GM19463 (cell line): ENCODE measurements around the gene PLCH1.

ENCODE experiments used
- ATAC-seq: cut with Tn5 transposase; IDR thresholded peaks from one replicate; pipeline ENCODE4 v1.9.1; 2021; ENCODE audit warnings: mild to moderate bottlenecking, moderate library complexity; ENCODE audit not compliant: unreplicated experiment

The PLCH1 gene

DNA sequence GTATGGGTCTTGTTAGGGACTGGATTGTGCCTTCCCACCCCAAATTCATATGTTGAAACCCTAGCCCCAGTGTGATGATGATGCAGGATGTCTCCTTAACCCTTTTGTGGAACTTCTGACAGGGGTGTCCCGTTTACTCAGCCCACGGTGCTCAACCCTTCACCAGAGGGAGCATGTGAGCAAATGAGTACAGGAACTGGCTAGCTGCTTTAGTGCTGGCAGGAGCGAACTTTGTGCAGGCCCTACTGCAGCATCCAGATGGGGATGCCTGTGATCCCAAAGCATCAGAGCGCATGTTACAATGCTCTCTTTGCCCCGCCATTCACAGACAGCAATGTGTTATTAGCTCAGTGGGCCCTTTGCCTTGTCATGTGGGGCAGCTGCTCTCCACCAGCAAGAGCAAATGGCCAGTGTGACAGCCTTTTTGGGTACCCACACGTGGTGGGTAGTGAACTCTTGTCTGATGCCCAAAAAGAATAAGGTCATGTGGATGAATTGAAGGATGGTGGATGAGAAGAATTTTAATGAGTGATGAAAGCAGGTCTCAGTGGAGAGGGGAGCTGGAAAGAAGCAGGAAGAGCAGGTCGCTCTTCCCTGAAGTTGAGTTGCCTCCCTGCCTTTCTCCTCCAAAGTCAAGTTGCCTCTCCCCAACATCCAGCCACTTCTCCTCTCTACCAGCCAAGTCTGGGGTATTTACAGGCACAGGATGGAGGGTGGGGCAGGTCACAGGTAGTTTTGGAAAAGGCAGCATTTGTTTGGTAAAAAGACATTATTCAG lies 388.1 kb downstream of the PLCH1 start:
- ATAC-seq, result no peak

DNA sequence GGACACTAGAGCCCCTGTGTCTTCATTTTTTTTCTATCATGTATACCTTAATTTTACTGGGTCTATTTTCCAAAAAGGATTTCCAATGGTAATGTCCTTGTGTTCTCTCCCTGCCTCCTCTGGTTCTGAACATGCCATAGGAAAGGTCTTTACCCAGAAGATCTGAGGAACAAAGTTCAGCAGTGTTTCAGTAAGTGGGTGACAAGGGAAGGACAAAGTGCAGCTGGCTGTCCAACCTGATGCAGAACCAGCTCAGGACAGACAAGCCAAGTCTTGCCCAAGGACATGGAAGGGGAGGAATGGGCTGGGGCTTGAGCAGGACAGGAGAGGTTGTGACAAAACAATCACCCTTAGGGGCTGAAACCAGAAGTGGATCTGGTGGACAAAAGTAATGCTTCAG lies 390.2 kb downstream of the PLCH1 start:
- no peak for ATAC-seq

DNA sequence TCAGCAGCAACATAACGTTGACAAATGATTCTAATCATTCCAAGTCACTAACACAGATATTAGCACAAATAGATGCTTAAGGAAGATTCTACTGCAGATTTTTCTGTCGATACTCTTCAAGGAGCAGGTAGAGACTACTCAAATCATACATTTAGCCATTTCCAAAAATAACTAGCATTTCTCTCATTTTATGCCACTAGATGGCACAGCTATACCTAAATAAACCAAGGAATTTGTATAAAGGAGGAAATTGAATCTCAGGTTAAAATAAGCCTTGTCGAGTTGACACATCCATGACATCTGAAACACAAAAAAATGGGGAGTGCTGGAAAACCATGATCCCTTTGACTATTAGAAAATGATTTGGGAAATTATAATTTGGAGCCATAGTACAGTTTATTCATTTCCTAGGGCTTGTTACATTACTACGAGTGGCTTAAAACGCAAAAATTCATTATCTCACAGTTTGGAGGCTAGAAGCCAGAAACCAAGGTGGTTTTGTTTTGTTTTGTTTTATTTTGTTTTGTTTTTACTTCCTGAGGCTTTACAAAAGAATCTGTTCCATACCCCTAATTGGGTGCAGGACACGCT lies 391.9 kb downstream of the PLCH1 start:
- no peak for ATAC-seq

DNA sequence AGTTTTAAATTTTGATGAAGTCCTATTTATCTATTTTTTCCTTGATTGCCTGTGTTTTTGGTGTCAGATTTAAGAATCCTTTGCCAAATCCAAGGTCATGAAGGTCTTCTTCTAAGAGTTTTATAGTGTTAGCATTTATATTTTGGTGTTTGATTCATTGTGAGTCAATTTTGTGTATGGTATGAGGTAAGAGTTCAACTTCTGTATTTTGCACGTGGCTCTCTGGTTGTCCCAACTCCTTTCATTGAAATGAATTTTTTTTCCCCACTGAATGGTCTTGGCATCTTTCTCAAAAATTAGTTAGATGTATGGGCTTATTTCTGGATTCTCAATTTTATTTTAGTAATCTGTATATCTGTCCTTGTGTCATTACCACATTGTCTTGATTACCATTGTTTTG lies 394.3 kb downstream of the PLCH1 start:
- no peak for ATAC-seq

DNA sequence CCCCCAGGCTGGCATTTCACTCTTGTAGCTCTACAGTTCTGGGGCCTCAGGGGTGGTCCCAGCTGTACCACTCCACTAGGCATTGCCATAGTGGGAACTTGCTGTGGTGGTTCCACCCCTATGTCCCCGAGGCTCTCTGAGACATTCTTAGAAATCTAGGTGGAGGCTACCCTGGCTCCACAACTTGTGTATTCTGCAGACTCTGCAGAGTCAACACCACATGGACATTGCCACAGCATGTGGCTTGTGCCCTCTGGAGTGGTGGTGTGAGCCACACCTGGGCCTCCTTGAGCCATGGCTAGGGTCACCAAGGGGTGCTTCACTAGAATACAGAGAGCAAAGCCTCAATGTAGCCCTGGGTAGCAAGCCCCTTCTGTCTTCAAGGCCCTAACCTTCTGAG lies 397.0 kb downstream of the PLCH1 start:
- ATAC-seq, result no peak

DNA sequence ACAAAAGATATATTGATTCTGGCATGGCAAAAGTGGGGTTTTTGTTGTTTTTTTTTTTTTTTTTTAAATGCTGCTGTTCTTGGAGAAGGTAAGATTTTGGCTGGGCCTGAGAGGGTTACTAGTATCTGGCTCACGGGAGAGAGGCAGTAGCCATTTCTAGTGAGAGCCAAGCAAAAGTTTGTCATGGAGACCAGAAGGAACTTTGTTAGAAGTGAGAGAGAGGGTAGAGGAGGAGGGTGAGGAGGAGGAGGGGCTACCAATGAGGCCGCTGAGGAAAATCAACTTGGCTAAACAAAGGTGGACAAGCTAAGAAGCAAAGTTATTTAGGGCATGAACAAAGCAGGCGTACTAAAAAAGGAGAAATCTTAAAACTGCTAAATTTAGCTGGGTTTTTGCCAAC lies 402.5 kb downstream of the PLCH1 start:
- no peak for ATAC-seq

DNA sequence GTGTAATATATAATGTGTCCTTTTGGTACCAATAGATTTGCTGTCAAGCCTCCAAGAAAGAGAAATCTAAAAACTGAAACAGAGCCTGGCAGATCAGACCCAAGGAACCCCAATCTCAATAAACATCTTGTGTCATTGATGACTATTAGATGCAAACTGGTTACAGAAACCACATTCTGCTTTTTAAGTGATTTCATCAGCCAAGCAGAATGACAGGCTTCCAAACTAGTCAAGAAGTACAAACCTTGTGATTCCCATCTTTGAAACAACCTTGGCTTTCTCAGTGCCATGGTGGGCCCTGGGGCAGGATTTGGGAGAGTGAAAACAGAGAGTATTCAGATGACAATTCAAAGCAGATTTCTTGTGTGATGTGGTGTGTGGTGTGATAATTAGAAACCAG lies 405.8 kb downstream of the PLCH1 start:
- no peak for ATAC-seq

DNA sequence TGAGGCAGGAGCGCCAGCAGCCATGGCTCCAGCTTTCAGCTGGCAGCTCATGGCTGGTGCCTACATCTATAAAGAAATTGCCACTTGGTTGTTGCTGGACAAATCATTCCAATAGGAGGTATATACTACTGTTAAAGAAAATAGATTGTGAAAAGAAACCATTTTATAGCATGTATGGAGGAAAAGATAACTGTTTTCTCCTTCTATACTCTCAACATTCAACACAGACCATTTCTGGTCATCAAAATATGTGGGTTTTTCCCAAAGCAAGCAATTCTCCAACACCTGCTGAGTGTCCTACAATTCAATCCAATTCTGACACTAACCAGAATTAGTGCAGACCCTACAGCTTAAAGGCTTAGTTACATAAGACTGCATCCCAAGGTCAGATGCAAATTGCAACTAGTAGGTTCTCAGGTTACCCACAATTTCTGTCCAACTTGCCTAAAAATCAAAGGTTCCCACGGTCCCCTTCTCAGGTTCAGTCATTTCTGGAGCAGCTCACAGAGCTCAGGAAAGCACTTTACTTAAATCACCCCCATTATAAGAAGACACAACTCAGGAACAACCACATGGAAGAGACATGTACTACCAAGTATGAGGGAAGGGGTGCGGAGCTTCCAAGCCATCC lies 409.0 kb downstream of the PLCH1 start:
- ATAC-seq, result no peak

DNA sequence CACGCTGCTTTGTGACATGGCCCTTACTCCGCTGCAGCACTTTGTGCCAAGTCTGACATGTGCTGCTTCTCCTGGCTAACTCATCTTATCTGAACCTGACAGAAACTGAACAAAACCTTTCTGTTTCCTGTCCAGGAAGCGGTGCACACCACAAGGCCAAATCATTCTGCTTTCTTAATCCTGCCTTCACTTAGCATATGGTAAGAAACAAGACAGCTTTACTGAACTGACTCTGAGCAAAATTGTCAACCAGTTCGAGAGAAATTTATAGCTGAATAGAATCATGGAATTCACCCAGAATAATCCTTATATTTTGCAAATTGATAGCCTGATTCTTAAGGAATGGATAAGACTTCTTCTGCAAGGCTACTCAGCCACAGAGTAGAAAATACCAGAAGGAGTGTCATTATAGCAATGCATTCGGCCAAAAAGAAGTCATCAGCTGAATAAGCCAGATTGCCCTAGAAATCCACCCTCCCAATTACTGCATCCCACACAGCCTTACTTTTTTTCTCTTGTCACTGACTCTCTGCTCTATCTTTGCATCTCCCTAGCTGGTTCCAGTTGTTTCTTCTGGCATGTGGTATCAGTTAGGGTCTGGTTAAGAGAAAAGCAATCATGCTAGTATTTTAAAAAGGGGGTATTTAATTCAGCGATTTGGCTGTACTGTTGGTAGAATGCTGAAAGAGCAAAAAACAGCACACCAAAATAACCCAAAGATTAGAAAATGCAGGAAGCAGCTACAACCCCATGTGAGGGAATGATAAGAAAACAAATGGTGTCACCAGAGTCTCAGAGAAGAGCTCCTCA lies 409.8 kb downstream of the PLCH1 start:
- ATAC-seq, result peak; percentile 77

DNA sequence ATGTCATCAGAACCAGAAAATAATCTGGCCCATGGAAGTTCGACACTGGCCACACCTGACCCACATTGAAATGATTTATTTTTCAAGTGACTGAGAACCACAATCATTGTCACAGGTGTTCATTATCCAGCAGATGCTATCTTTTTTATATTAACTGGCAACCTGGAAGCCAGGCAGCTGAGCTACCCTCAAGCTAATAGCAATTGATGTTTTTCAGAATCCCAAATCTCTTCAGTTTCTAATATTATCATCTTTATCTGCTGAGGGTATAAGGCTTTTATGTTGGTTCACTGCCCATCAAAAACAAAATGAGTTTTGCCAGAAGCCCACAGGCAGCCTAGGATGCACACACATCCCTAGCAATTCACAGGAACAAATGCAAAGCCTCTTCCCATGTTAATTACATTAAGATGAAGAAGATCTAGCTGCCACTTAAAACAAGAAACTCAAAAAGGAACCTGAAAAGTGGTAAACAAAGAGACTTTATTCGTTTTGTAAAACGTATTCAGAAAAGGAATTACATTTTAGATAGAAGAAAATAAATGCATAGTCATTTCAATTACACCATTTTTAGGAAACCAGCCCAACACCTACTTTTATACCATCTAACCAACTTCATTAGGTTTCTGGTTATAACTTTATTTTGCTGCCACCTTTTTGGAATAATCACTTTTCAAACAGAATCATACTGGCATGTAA lies 410.5 kb downstream of the PLCH1 start:
- ATAC-seq, result no peak

DNA sequence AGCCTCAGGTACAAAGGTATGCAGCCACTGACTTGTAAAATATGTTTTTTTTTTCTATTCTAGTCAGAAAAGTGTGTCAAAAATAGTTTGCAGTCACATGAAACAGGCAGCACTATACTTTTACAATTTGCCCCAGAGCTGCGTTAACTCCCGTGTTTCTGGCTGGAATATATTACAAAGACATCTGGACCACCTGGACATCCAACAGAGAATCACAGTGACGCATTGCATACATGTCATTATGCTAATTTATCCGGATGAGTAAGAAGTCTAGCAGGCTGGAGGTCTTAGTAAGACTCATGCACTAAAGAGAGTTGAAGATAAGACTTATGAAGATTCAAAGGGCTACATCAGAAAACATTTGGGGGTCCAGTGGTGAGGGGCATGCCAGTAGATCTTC lies 412.2 kb downstream of the PLCH1 start:
- no peak for ATAC-seq

DNA sequence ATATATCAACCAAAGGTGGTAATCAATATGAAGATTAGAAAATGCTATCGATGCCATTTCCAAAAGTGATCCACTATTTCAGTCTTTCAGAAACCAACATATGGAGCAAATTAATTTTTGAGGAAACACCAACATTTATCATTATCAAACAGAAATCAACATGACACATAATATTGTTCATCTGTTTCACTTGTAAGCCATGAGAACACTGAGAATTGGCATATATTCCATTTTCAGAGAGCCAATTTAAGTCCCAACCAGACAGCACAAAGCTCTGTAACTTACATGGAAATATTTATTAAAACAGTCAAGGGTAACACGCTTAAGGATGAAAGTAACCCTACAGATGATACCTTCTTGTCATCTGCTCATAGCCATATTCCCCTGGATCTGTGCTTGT lies 413.8 kb downstream of the PLCH1 start:
- no peak for ATAC-seq

DNA sequence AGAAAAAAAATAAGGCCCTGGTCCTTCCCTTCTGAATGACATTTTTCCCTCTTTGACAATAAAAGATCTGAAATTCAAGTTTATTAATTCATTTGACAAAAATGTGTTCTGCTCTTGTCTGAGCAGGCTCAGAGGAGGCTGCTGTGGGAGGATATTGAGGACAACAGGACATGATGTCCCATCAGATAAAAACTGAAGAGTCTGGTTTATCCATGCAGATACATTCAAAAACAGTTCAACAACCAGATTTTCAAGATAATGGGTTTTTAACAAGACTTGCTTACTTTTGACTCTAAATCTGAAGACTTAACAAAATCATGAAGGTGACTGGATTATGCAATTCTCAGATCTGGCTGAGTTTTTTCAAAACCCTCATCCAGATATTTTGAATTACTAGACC lies 414.5 kb downstream of the PLCH1 start:
- ATAC-seq, result no peak

DNA sequence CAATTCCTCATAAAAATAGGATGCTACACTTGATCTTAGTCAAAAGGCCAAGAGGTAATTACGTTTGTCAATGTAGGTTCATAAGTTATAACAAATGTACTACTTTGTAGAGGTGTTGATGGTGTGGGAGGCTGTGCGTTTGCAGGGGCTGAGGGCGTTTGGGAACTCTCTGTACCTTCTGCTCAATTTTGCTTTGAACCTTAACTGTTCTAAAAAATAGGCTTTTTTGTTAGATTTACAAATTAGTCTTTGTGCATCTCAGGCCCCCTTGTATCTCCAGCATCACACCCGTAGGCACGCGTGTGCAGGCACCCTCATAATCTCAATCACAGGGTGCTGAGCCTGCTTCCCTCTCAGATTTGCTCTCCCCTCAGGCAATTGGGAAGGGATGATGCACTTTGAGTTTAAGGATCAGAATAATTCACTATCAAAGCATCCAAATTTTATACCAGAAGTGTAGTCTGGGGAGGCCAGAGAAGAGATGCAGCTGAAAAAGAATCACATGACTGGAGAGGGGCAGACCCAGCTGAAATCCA lies 415.3 kb downstream of the PLCH1 start:
- no peak for ATAC-seq

DNA sequence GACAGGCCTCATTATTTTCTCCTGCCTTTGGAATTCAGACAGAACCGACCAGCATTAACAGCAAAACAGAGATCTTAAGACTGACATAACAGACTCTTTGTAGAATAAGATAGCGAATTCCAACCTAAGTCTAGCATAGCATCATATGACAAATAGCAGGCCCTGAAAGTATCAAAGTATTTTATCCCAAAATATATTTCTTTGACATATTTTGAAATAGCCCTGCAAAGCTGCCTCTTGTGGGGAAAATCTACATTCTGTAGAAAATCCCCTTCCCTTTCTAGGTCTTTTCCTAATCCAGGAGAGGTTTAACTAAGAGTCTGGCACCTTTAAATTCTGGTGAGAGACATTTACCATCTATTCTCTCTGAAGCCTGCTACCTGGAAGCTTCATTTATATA lies 417.0 kb downstream of the PLCH1 start:
- ATAC-seq, result no peak

DNA sequence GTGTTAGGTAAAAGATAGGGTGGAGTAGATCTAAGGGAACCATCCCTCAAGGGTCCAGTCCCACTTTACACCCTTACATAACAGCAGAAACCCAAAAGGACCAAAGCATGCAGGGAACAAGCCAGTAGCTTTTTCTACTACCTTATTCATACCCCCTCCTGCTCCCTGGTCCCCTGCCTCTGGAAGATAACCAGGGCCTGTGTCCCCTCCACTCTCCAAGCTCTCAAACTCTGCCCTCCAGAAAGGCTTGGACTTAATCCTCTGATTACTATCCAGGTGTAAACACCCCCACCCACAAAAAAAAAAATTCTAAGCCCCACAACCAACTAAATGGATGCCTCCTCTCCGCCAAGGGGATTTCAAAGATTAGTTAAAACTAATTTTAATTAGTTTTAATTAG lies 417.4 kb downstream of the PLCH1 start:
- no peak for ATAC-seq

DNA sequence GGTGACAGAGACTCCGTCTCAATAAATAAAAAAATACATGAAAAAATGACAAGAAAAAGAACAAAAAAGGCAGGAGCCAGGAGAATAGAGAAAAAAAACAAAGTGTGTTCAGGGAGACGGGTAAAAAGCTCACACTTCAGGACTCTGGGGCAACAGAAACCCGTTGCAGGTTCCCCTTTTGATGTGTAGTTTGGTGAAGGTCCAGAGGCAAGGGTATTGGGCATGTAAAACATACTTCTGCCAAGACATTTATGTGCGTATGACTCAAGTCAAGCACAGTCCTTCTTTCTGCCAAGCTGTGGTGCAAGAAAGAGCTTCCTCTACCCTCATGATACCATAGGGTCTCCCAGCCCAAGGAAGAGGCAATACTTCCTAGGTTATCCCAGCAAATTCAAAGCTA lies 418.0 kb downstream of the PLCH1 start:
- no peak for ATAC-seq

DNA sequence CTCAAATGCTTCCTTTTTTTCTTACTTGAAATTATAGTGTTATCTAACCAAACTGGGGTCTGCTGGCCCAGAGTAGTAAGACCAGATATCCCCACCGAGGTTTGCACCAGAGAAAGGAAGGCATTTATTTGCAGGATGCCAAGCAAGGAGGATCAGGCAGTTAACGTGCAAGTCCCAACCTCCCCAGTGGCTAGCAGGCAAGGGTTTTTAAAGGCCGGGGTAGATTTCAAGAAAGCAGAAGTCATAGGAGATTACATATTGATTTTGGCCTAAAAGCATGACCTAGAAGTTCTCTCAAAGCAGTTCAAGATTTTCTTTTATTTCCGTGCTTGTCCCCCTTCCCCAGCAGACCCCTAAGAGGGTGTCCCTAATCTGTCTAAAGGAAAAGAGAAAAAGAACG lies 418.6 kb downstream of the PLCH1 start:
- ATAC-seq, result no peak
